ENCODE results near the gene MKI67.

- TF ChIP-seq, protein P1, sequence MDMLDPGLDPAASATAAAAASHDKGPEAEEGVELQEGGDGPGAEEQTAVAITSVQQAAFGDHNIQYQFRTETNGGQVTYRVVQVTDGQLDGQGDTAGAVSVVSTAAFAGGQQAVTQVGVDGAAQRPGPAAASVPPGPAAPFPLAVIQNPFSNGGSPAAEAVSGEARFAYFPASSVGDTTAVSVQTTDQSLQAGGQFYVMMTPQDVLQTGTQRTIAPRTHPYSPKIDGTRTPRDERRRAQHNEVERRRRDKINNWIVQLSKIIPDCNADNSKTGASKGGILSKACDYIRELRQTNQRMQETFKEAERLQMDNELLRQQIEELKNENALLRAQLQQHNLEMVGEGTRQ (IDR thresholded peaks at IDR 0.05; ENCODE audit: low read depth, low read length), result no peak
- TF ChIP-seq, protein P2, sequence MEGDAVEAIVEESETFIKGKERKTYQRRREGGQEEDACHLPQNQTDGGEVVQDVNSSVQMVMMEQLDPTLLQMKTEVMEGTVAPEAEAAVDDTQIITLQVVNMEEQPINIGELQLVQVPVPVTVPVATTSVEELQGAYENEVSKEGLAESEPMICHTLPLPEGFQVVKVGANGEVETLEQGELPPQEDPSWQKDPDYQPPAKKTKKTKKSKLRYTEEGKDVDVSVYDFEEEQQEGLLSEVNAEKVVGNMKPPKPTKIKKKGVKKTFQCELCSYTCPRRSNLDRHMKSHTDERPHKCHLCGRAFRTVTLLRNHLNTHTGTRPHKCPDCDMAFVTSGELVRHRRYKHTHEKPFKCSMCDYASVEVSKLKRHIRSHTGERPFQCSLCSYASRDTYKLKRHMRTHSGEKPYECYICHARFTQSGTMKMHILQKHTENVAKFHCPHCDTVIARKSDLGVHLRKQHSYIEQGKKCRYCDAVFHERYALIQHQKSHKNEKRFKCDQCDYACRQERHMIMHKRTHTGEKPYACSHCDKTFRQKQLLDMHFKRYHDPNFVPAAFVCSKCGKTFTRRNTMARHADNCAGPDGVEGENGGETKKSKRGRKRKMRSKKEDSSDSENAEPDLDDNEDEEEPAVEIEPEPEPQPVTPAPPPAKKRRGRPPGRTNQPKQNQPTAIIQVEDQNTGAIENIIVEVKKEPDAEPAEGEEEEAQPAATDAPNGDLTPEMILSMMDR (conservative IDR thresholded peaks at IDR 0.05; ENCODE audit: low read depth, low read length), result no peak
- TF ChIP-seq POLR2A (IDR thresholded peaks at IDR 0.05; ENCODE audit: low read depth, low read length) (no peak), MAZ (IDR thresholded peaks at IDR 0.05; ENCODE audit: borderline replicate concordance, low read depth, low read length) (no peak), RAD21 (IDR thresholded peaks at IDR 0.05; ENCODE audit: low read length) (no peak), RFX5 (IDR thresholded peaks at IDR 0.05; ENCODE audit: low read depth, low read length) (no peak), MAFK (IDR thresholded peaks at IDR 0.05; ENCODE audit: low read depth, low read length) (no peak), MXI1 (IDR thresholded peaks at IDR 0.05; ENCODE audit: borderline replicate concordance, low read depth, low read length) (no peak), CEBPB (IDR thresholded peaks at IDR 0.05; ENCODE audit: low read depth, low read length) (no peak)
Measured at GRCh38 chr10:128097783-128098182, 28.4 kb downstream of the MKI67 start.
